ENCODE measurements around the gene S100A3.

Gene S100A3

DNA sequence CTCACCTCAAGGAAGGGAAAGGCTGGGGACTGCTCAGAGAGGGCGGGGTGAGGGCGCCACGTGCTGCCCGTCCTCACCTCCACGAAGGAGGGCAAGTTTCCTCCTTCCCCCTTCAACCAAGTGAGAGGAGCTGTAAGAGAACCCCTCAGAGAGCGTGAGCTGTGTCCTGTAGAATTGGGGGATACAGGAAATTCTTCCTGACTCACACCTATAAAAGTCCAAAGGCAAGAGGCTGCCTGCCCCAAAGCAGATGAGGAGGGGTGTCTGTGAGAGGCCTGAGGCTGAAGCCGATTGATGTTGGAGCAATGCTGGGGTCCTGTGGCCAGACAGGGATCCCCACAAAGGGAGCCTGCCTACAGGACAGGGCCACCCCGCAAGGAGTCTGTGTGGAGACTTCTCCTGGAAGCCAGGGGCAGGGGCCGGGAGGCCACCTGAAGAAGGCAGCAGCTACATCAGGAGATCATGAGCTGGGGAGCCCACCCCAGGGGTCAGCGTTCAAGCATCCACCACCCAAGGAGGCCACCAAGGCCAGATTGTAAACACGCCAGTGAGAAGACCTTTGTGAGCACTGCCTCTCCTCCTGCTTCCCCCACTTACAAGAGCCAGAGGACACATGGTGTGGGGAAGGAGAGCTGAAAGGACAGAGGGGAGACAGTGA, 41.0 kb downstream of the S100A3 start:
- DNase-seq, result no peak

- DNase-seq, result no peak
Measured at GRCh38 chr1:153506831-153507413, 42.1 kb downstream of the S100A3 start.

DNA sequence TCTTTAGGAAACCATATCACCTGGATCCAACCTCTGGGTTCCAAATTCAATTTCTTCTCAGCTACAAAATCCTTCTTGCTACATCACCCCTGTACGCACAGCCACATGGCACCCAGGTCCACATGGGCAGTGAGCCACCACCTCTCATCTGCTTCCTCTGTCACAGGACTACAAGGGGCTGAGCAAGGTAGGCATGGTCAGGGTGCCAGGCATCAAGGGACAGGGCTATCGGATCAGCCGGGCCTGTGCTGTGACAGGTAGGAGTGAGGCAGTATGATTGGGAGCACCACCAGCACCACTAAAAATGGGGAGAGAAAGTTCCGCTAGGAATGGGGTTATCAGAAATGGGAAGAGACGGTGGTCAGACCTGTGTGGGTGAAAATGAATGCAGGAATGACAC, 42.7 kb downstream of the S100A3 start:
- no peak for DNase-seq

GRCh38 chr1:153505576-153505975, 43.5 kb downstream of the S100A3 start:
- no peak for DNase-seq

DNA sequence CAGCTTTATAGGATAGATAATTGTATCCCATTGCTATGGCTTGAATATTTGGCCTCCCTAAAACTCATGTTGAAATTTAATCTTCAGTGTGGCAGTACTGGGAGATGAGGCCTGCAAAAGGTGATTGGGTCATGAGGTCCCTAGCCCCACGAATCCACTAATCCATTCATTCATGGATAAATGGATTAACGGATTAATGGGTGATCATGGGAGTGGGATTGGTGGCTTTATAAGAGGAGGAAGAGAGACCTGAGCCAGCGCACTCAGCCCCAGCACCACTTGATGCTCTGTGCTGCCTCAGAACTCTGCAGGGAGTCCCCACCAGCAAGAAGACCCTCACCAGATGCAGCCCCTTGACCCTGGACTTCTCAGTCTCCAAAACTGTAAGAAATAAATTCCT, 45.3 kb downstream of the S100A3 start:
- no peak for DNase-seq

DNA sequence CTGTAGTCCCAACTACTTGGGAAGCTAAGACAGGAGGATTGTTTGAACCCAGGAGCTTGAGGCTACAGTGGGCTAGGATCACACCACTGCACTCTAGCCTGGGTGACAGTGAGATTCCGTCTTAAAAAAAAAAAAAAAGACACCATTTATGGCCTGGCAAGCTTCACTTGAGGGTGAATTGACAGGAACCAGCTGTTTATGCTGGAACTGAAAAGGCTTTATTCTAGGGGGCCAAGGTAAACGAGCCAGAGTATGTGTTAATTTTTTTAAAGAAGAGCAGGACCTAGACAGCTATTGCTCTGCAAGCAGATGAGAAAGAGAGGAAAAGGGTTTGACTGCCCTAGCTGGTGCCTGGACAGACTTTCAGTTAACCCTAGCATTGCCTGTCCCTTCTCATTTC, 50.3 kb downstream of the S100A3 start:
- no peak for DNase-seq

Data from CD4-positive, alpha-beta T cell treated with Interleukin-4 for 1 hour (primary cell).